HFFc6 (cell line): ENCODE measurements around the gene TMEM154. TPM values are rescaled to one million over a fixed set of nuclear protein-coding genes. Genes with fewer than 3 reads are reported as not detected.

Experiments
- DNase-seq: peaks from one replicate; pipeline ENCODE4 v3.0.0-alpha.2; 2018
- H3K27ac Mint-ChIP-seq: 2 replicates; pipeline ENCODE4 v1.8.0; 2020; ENCODE audit warnings: mild to moderate bottlenecking, mixed read lengths
- H3K27me3 Mint-ChIP-seq: 2 replicates; pipeline ENCODE4 v1.8.0; 2021; ENCODE audit warnings: mild to moderate bottlenecking, moderate library complexity, mixed read lengths; ENCODE audit not compliant: insufficient read depth
- H3K36me3 Mint-ChIP-seq: 2 replicates; pipeline ENCODE4 v1.8.0; 2021; ENCODE audit warnings: low read depth, mixed read lengths
- H3K4me1 Mint-ChIP-seq: 2 replicates; pipeline ENCODE4 v1.8.0; 2020; ENCODE audit warnings: low read depth, mixed read lengths
- H3K4me3 Mint-ChIP-seq: 2 replicates; pipeline ENCODE4 v1.8.0; 2020; ENCODE audit warnings: mild to moderate bottlenecking, moderate library complexity, mixed read lengths
- H3K9me3 Mint-ChIP-seq: 2 replicates; pipeline ENCODE4 v1.8.0; 2020; ENCODE audit warnings: mild to moderate bottlenecking, mixed read lengths
- total RNA-seq, 6 experiments: library from RNA; stranded (reverse); fragmentation: NEBNext Ultra II Directional; extraction: Animal tissue kit (Norgen Biotek cat#: 25700); gene quantifications; 2 replicates in 1 of 6; 3 replicates in 5 of 6; pipeline ENCODE4 v1.2.3, GENCODE V29; 2021
- TF ChIP-seq, protein P1 (sequence below): fragments of 200-600 bp; sonication (generic); IDR thresholded peaks from 2 replicates; pipeline ENCODE4 v1.5.0; 2021; ENCODE audit warnings: antibody characterized with exemption, mild to moderate bottlenecking

The TMEM154 gene
- total RNA-seq, 6 experiments from 2014 or later = 0.23 to 4.0 (median 0.95) TPM

DNA sequence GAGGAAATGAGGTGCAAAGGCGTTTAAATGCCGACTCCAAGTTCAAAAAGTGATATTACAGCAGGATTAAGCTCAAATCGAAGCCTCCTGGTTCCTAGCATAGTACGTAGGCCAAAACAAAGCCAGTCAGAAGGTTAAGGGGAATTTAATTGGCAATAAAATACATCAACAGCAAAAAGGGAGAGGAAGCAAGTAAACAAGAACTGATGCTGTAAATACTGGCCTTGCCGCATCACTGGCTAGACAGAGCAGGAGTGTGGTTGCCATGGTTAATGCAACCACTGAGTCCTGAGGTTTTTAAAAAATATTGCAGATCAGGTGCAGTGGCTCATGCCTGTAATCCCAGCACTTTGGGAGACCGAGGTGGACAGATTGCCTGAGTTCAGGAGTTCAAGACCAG is 80.7 kb downstream of the TMEM154 start:
- Mint-ChIP-seq H3K36me3 (no peaks in the 10 kb centered on the region), H3K27ac (no peak overlapping the region), H3K27me3 (peaks cover 10% of the 10 kb centered on the region), H3K4me1 (no peaks in the 10 kb centered on the region), H3K9me3 (no peaks in the 10 kb centered on the region), H3K4me3 (no peak overlapping the region)
- DNase-seq = no peak
- TF ChIP-seq, protein P1, sequence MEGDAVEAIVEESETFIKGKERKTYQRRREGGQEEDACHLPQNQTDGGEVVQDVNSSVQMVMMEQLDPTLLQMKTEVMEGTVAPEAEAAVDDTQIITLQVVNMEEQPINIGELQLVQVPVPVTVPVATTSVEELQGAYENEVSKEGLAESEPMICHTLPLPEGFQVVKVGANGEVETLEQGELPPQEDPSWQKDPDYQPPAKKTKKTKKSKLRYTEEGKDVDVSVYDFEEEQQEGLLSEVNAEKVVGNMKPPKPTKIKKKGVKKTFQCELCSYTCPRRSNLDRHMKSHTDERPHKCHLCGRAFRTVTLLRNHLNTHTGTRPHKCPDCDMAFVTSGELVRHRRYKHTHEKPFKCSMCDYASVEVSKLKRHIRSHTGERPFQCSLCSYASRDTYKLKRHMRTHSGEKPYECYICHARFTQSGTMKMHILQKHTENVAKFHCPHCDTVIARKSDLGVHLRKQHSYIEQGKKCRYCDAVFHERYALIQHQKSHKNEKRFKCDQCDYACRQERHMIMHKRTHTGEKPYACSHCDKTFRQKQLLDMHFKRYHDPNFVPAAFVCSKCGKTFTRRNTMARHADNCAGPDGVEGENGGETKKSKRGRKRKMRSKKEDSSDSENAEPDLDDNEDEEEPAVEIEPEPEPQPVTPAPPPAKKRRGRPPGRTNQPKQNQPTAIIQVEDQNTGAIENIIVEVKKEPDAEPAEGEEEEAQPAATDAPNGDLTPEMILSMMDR = no peak

DNA sequence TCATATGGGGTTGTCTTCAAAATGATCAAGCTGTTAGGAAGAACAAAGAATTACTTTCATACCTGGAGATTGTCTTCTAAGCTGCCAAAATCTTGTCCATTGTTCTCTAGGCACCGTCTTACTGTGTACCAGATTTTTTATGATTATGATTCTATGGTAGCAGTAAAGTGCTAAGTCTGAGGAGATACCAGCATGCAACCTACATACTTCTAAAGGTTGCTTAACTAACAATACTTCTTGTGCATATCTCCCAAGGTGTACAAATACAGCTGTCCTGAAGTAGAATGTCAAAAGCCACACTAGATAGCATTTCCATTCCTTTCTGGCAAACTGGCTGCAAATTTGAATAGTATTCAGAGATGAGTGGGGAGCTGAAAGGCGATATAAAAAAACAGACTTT is 81.3 kb downstream of the TMEM154 start:
- Mint-ChIP-seq H3K27ac (no peak overlapping the region), H3K27me3 (peaks cover 5% of the 10 kb centered on the region), H3K36me3 (no peaks in the 10 kb centered on the region), H3K4me3 (no peak overlapping the region), H3K9me3 (no peaks in the 10 kb centered on the region), H3K4me1 (no peaks in the 10 kb centered on the region)
- TF ChIP-seq, protein P1 = no peak
- DNase-seq = no peak

GRCh38 chr4:152594978-152595925 is 84.5 kb downstream of the TMEM154 start:
- DNase-seq = no peak
- no peak overlapping the region for H3K27ac Mint-ChIP-seq
- TF ChIP-seq, protein P1 = no peak
- H3K36me3 Mint-ChIP-seq = no peaks in the 10 kb centered on the region
- H3K9me3 Mint-ChIP-seq = no peaks in the 10 kb centered on the region
- H3K27me3 Mint-ChIP-seq = peaks cover 6% of the 10 kb centered on the region
- H3K4me3 Mint-ChIP-seq = no peak overlapping the region
- peaks cover 15% of the 10 kb centered on the region for H3K4me1 Mint-ChIP-seq

DNA sequence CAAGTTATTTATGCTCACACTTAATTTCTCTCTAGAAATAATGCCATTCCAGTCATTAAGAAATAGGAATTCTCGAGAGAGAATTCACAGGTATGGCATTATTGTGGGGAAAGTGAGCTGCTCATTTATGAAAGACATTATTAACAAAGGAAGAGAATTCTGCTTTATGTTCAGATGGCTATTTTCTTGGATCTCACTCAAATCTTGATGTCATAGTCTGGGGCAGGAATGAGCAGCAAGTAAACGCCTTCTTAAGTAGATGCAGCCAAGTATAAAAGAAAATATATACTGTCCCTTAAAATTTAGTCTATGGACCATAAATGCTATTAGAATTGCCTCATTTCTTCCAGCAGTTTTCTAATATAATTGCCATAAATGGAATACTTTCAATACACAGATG is 85.7 kb downstream of the TMEM154 start:
- Mint-ChIP-seq H3K27me3 (peaks cover 6% of the 10 kb centered on the region), H3K9me3 (no peaks in the 10 kb centered on the region), H3K36me3 (no peaks in the 10 kb centered on the region), H3K4me3 (no peak overlapping the region), H3K27ac (no peak overlapping the region), H3K4me1 (peaks cover 21% of the 10 kb centered on the region)
- no peak for DNase-seq
- TF ChIP-seq, protein P1 = no peak

GRCh38 chr4:152591876-152592275 is 87.9 kb downstream of the TMEM154 start:
- Mint-ChIP-seq H3K4me3 (no peak overlapping the region), H3K27me3 (peaks cover 4% of the 10 kb centered on the region), H3K36me3 (no peaks in the 10 kb centered on the region), H3K4me1 (peaks cover 21% of the 10 kb centered on the region), H3K27ac (no peak overlapping the region), H3K9me3 (no peaks in the 10 kb centered on the region)
- DNase-seq = no peak
- TF ChIP-seq, protein P1 = no peak
